HepG2 (cell line): Measurements from ENCODE around the gene FMNL1. TPM values are rescaled to one million over a fixed set of nuclear protein-coding genes. Genes with fewer than 3 reads are reported as not detected.

Source experiments
- ATAC-seq: fragments of 200-7000 bp; cut with Tn5 transposase; 3 replicates; pipeline ENCODE4 v1.9.1; 2020; ENCODE audit warnings: mild to moderate bottlenecking, moderate library complexity
- BruUV-seq: library from RNA; stranded (reverse); fragments of 400-500 nt; replicated peaks from 2 replicates; lab custom pipeline; 2021; lab: Mats Ljungman, UMichigan
- CTCF ChIA-PET: fragments of 300-600 bp; formaldehyde crosslinking; extraction: SDS; loops from one replicate; lab custom pipeline; 2021; ENCODE audit warnings: low total read pairs, inconsistent platforms, low intra/inter-chr PET ratio; lab: Yijun Ruan, JAX
- POLR2A ChIA-PET: fragments of 350-600 bp; sonication (Branson Sonifier 250); formaldehyde crosslinking; loops from one replicate; lab custom pipeline; 2020; ENCODE audit warnings: antibody characterized with exemption, inconsistent platforms; lab: Yijun Ruan, JAX
- DNase-seq: peaks from one replicate; pipeline ENCODE4 v3.0.0-alpha.2; 2015; ENCODE audit warnings: low spot score
- FAIRE-seq: peaks from 3 replicates; lab custom pipeline; 2011; peaks lifted over from hg19 to GRCh38; lab: Jason Lieb, UNC
- H2AFZ ChIP-seq: one replicate; pipeline ENCODE4 v1.6.1; 2011; ENCODE audit warnings: low read length, inconsistent platforms
- H3K27ac ChIP-seq: fragments of 300-600 bp; 3 replicates; pipeline ENCODE4 v1.8.0; 2011; ENCODE audit warnings: mixed run types, mild to moderate bottlenecking, mixed read lengths, low read length, inconsistent platforms; ENCODE audit not compliant: insufficient read depth; ENCODE audit errors: extremely low read length
- H3K27me3 ChIP-seq, 2 experiments: fragments of 200-600 bp in 1 of 2; 2 replicates in 1 of 2; 3 replicates in 1 of 2; pipeline versions ENCODE4 v1.6.0 to v1.8.0; 2011; ENCODE audit warnings: low read length in 2 of 2, mild to moderate bottlenecking in 2 of 2, moderate library complexity in 2 of 2, inconsistent platforms in 1 of 2; ENCODE audit not compliant: insufficient read depth in 2 of 2, control insufficient read depth in 1 of 2
- H3K36me3 ChIP-seq, 2 experiments: fragments of 200-600 bp in 1 of 2; replicated peaks in 1 of 2; 2 replicates in 1 of 2; 3 replicates in 1 of 2; pipeline versions ENCODE4 v1.5.1 to v1.8.0; 2011; ENCODE audit warnings: low read length in 2 of 2, inconsistent platforms in 1 of 2; ENCODE audit not compliant: insufficient read depth in 2 of 2, control insufficient read depth in 1 of 2
- H3K4me1 ChIP-seq: 2 replicates; pipeline ENCODE4 v1.5.1; 2012; ENCODE audit warnings: low read length, inconsistent platforms; ENCODE audit not compliant: insufficient read depth
- H3K4me2 ChIP-seq: 2 replicates; pipeline ENCODE4 v1.6.0; 2011; ENCODE audit warnings: low read depth, low read length, inconsistent platforms
- H3K4me3 ChIP-seq, 3 experiments: fragments of 200-600 bp in 1 of 3; sonication (generic), shearing (Covaris generic) in 1 of 3; replicated peaks in 1 of 3; 2 replicates each; pipeline ENCODE4 v1.5.1; 2011 to 2016; ENCODE audit warnings: low read length in 3 of 3, inconsistent platforms in 2 of 3, low read depth in 2 of 3, mild to moderate bottlenecking in 2 of 3, control low read depth in 1 of 3, mixed read lengths in 1 of 3; ENCODE audit not compliant: insufficient read depth in 1 of 3
- H3K79me2 ChIP-seq: one replicate; pipeline ENCODE4 v1.6.1; 2011; ENCODE audit warnings: low read length, inconsistent platforms; ENCODE audit not compliant: insufficient read depth
- H3K9ac ChIP-seq: 2 replicates; pipeline ENCODE4 v1.6.0; 2011; ENCODE audit warnings: mild to moderate bottlenecking, low read depth, low read length, inconsistent platforms; ENCODE audit not compliant: insufficient read depth
- H3K9me3 ChIP-seq: 2 replicates; pipeline ENCODE4 v1.5.1; 2012; ENCODE audit warnings: mild to moderate bottlenecking, low read length
- H4K20me1 ChIP-seq: 2 replicates; pipeline ENCODE4 v1.6.0; 2011; ENCODE audit warnings: inconsistent platforms, mild to moderate bottlenecking, low read length, moderate library complexity; ENCODE audit not compliant: insufficient read depth
- FOXP1 ChIP-seq, 2 experiments: fragments of 450-650 bp in 1 of 2; IDR thresholded peaks; 2 replicates each; pipeline ENCODE4 v1.6.1; 2017 to 2018; ENCODE audit warnings: antibody characterized with exemption in 1 of 2
- HCFC1 ChIP-seq: fragments of 150-350 bp; IDR thresholded peaks from 2 replicates; pipeline ENCODE4 v1.6.1; 2014; ENCODE audit warnings: low read depth, low read length
- HMGXB3 ChIP-seq: sonication (generic); formaldehyde crosslinking; IDR thresholded peaks from 2 replicates; pipeline ENCODE4 v1.4.0; 2020; ENCODE audit warnings: missing genetic modification reagents, borderline replicate concordance
- HNRNPK ChIP-seq: fragments of 200-400 bp; formaldehyde crosslinking; IDR thresholded peaks from 2 replicates; pipeline ENCODE4 v1.6.1; 2018; ENCODE audit warnings: low read length, low read depth, moderate library complexity, mild to moderate bottlenecking; ENCODE audit not compliant: poor library complexity, severe bottlenecking
- IRF1 ChIP-seq: sonication (generic); formaldehyde crosslinking; IDR thresholded peaks from 2 replicates; pipeline ENCODE4 v1.4.0; 2020; ENCODE audit warnings: low read depth, mild to moderate bottlenecking, missing genetic modification reagents
- KDM1A ChIP-seq: IDR thresholded peaks from 2 replicates; pipeline ENCODE4 v1.6.1; 2016; ENCODE audit warnings: missing compliant biosample characterization
- KDM2A ChIP-seq: sonication (generic); formaldehyde crosslinking; IDR thresholded peaks from 2 replicates; pipeline ENCODE4 v1.4.0; 2020; ENCODE audit warnings: low read depth, missing genetic modification reagents, borderline replicate concordance
- MTF1 ChIP-seq: sonication (generic); formaldehyde crosslinking; IDR thresholded peaks from 2 replicates; pipeline ENCODE4 v1.5.0; 2020; ENCODE audit warnings: missing genetic modification reagents
- PCBP1 ChIP-seq: fragments of 200-400 bp; formaldehyde crosslinking; IDR thresholded peaks from 2 replicates; pipeline ENCODE4 v1.6.1; 2017; ENCODE audit warnings: mild to moderate bottlenecking, low read depth, low read length, borderline replicate concordance
- RXRA ChIP-seq: sonication (generic); formaldehyde crosslinking; IDR thresholded peaks from 2 replicates; pipeline ENCODE4 v1.5.1; 2020; ENCODE audit warnings: missing genetic modification reagents
- TOE1 ChIP-seq: sonication (generic); formaldehyde crosslinking; IDR thresholded peaks from 2 replicates; pipeline ENCODE4 v1.4.0; 2020; ENCODE audit warnings: mild to moderate bottlenecking, missing genetic modification reagents
- ZBTB33 ChIP-seq: sonication (generic); formaldehyde crosslinking; IDR thresholded peaks from 2 replicates; pipeline ENCODE4 v1.4.0; 2020; ENCODE audit warnings: missing genetic modification reagents
- ZFP41 ChIP-seq: sonication (generic); formaldehyde crosslinking; IDR thresholded peaks from 2 replicates; pipeline ENCODE4 v1.4.0; 2020; ENCODE audit warnings: mild to moderate bottlenecking, missing genetic modification reagents, borderline replicate concordance
- ZNF547 ChIP-seq: sonication (generic); formaldehyde crosslinking; IDR thresholded peaks from 2 replicates; pipeline ENCODE4 v1.5.1; 2020; ENCODE audit warnings: mild to moderate bottlenecking, missing genetic modification reagents
- ZNF644 ChIP-seq: IDR thresholded peaks from 2 replicates; pipeline ENCODE4 v1.6.1; 2016; ENCODE audit warnings: low read depth
- ZNF770 ChIP-seq: sonication (generic); formaldehyde crosslinking; IDR thresholded peaks from 2 replicates; pipeline ENCODE4 v1.5.0; 2020; ENCODE audit warnings: mild to moderate bottlenecking, missing genetic modification reagents
- WGBS: methylation state at CpG from one replicate; pipeline ENCODE4 v1.1.6; 2017; ENCODE audit warnings: low lambda C conversion rate; 5-methylcytosine and 5-hydroxymethylcytosine counted together
- in situ Hi-C: cut with HindIII; loops from 2 replicates; pipeline ENCODE4 v1.10.0; 2017; ENCODE audit warnings: low pct_unique_long_range_greater_than_20kb; ENCODE audit not compliant: extremely low pct_ligation_motif_present
- intact Hi-C: fragments of 100-400 bp; cut with micrococcal nuclease; formaldehyde crosslinking; loops from one replicate; pipeline ENCODE4 v1.10.0; 2022; ENCODE audit not compliant: unreplicated experiment
- polyA plus RNA-seq, 8 experiments: library from polyadenylated mRNA; depleted of rRNA in 3 of 8; stranded (reverse) in 7 of 8; unstranded in 1 of 8; fragments of >200 nt; fragmentation: Illumina TruSeq in 4 of 8; extraction: Trizol in 4 of 8; gene quantifications; 2 replicates each; pipeline versions ENCODE4 v1.2.1 to v1.2.3, GENCODE V29; 2011 to 2016; ENCODE audit warnings: low read depth in 4 of 8, missing spikeins in 1 of 8, mixed read lengths in 1 of 8; ENCODE audit not compliant: insufficient read depth in 1 of 8
- total RNA-seq, 5 experiments: library from RNA; depleted of rRNA; stranded (reverse); fragments of >200 nt; fragmentation: Illumina TruSeq; extraction: Trizol; gene quantifications; 2 replicates each; pipeline ENCODE4 v1.2.3, GENCODE V29; 2016; ENCODE audit warnings: low read depth in 1 of 5

The FMNL1 gene
- total and polyA plus RNA-seq, 2 of the 13 experiments (the other 11 are each of a cell fraction or from before 2014, with no cell fraction given), result 0.53 to 0.70 TPM

- H3K79me2 ChIP-seq, result no peaks in the 10 kb centered on the region
- H2AFZ ChIP-seq, result no peak overlapping the region
- ChIA-PET CTCF (no interaction called here), POLR2A (interaction anchor here (1.2 to 1.5 kb wide), 2 partner anchors 14 to 95 kb away, joined by 3 read pairs; no protein-coding TSS in a partner anchor)
- no TSS peak for BruUV-seq
- H3K4me2 ChIP-seq, result no peak overlapping the region
- no peak for ATAC-seq
- 71% methylated on average over 16 of the region's 18 CpGs for WGBS
- intact Hi-C loops, result no loop called here
- H3K9ac ChIP-seq, result no peak overlapping the region
- peaks cover 37% of the 10 kb centered on the region for H3K4me1 ChIP-seq
- H3K4me3 ChIP-seq, result no peak overlapping the region
- H3K36me3 ChIP-seq, result no peaks in the 10 kb centered on the region
- FAIRE-seq, result no peak
- no peak for DNase-seq
- no peaks in the 10 kb centered on the region for H3K9me3 ChIP-seq
- H3K27ac ChIP-seq, result no peak overlapping the region
- peaks cover 13 to 71% of the 10 kb centered on the region in 2 experiments; a peak in 4 of 5 replicates for H3K27me3 ChIP-seq
- in situ Hi-C loops, result no loop called here
- H4K20me1 ChIP-seq, result no peaks in the 10 kb centered on the region
- TF ChIP-seq ZNF770 (CRISPR knock-in tag) (no peak), KDM2A (0 out of 2 replicates have a peak, but pooled peaks have one; percentile 12), ZFP41 (CRISPR knock-in tag) (no peak), HCFC1 (no peak), HMGXB3 (CRISPR knock-in tag) (no peak), RXRA (CRISPR knock-in tag) (0 out of 2 replicates have a peak, but pooled peaks have one; percentile 28), ZNF644 (CRISPR knock-in tag) (no peak), TOE1 (CRISPR knock-in tag) (no peak), MTF1 (CRISPR knock-in tag) (no peak), PCBP1 (0 out of 2 replicates have a peak, but pooled peaks have one; percentile 41), IRF1 (CRISPR knock-in tag) (no peak), ZBTB33 (peak; percentile 65), ZNF547 (no peak), FOXP1 (IDR thresholded peaks at IDR 0.05) (no peak), FOXP1 (CRISPR knock-in tag; IDR thresholded peaks at IDR 0.05) (no peak), HNRNPK (no peak), KDM1A (CRISPR knock-in tag) (no peak)
Observed at GRCh38 chr17:45243750-45244149, 22.1 kb downstream of the FMNL1 start.
